ENCODE data around the gene RBMS1. TPM values are rescaled to one million over a fixed set of nuclear protein-coding genes. Genes with fewer than 3 reads are reported as not detected.
"Not testable (repeated sequence)": the region's sequence is repeated elsewhere in the genome, so short reads cannot be mapped to it uniquely, and the experiment has no call there.

RBMS1 gene
- total RNA-seq, 3 donors from 2014 or later: 81.3 to 96.2 (median 92.1) TPM

DNA sequence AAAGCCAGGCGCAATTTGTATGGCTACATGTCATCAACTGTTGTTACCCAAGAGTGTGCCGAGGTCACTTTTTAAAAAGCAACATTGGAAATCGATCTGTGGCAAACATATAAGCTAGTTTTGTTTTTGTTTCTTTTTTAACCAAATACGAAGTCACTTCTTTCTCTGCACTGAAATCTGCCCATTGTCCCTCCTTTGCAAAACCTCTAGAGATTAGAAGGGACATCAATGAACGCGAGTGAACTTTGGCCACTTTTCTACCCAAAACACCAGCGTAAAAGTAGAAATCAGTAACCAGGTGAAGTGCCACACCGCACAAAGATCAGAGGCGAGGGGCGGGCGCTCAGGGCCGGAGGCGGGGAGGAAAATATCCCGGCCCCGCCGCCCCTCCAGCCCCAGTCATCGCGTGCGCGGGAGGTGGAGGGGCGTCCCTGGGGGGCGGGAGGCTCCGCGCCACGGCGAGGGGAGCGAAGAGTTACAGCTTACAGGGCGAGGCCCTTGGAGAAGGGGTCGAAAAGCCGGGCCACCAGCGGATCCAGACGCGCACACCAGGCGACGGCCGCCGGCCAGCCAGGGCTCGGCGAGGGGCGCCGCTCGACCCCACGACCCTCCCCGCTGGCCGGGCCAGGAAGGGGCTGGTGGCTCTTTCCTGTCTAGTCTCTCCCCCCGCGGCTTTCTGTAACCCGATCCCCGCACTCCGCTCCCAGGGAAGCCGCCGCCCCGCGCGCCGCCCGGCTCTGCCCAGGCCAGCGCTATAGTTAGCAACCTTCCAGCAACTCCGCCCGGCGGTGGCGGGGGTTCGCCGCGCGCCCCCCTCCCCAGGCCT is 993 bp downstream of the RBMS1 start:
- peak overlapping the region; percentile 97 to 98 for H3K27ac ChIP-seq
- peak overlapping the region; percentile 71 to 93 (median 85) for H3K4me3 ChIP-seq
- H3K9me3 ChIP-seq: no peaks in the 10 kb centered on the region
- intact Hi-C loops (cut with DNase I; ENCODE audit: low total_unique reads): no loop called here
- H3K27me3 ChIP-seq: no peaks in the 10 kb centered on the region
- no peaks in the 10 kb centered on the region for H3K36me3 ChIP-seq
- no peaks in the 10 kb centered on the region for H3K4me1 ChIP-seq
- no peak for TF ChIP-seq POLR2A (IDR thresholded peaks at IDR 0.05)
- TF ChIP-seq CTCF (IDR thresholded peaks at IDR 0.05): no peak
- TF ChIP-seq POLR2AphosphoS5 (IDR thresholded peaks at IDR 0.05): peak; percentile 19 to 60 (median 46)
- DNase-seq (ENCODE audit: low spot score in 2 of 2): peak; percentile 53 to 61

DNA sequence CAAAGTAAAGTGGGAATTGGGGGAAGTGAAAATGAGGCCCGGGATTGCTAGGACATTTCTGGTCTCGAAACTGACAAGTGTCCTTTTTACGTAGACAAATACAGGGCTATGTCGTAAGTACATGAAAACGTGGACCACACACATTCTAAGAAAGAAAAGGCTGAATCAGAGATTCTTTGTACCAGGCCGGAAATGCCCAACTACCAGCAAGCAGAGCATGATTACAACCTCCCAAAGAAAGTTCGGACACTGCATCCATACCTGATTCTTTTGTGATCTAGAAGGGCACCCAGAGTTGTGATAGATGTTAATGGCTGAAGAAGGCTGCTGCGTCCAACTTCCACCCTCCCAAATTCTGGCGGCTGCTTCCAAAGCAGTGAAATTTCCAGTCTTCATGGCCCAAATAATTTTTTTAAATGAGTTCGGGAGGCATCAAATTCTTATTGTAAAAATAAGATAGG is 1.7 kb downstream of the RBMS1 start:
- Histone ChIP-seq H3K27ac (peak overlapping the region; percentile 97 to 98), H3K4me1 (no peaks in the 10 kb centered on the region), H3K27me3 (no peaks in the 10 kb centered on the region), H3K36me3 (no peaks in the 10 kb centered on the region), H3K4me3 (peak overlapping the region; percentile 71 to 93 (median 85)), H3K9me3 (no peaks in the 10 kb centered on the region)
- TF ChIP-seq POLR2AphosphoS5 (IDR thresholded peaks at IDR 0.05) (no peak), CTCF (IDR thresholded peaks at IDR 0.05) (no peak), POLR2A (IDR thresholded peaks at IDR 0.05) (no peak)
- no peak for DNase-seq (ENCODE audit: low spot score in 2 of 2)
- intact Hi-C loops (cut with DNase I; ENCODE audit: low total_unique reads): no loop called here

- H3K4me1 ChIP-seq: no peaks in the 10 kb centered on the region
- H3K27ac ChIP-seq: peak overlapping the region; percentile 97 to 98
- intact Hi-C loops (cut with DNase I; ENCODE audit: low total_unique reads): no loop called here
Observed at GRCh38 chr2:160490733-160491685, 2.6 kb downstream of the RBMS1 start.

DNA sequence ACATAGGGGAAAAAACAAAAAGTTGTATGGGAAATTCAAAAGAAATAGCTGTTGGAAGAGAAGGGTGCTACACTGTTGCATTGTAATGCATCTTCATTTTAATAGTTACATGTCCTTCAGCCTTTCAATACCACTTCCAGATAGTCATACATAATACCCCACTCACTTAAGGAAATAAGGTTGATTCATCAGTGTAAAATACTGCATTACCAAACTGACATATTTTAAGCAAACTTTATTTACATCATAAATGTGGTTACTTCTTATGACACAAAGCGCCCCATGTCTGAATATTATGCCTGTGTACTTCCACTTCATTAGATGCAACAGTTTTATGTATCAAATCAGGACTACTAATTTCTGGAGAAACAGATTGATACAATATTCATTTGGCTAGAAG is 4.5 kb downstream of the RBMS1 start:
- no peak overlapping the region for H3K4me3 ChIP-seq
- DNase-seq (ENCODE audit: low spot score in 2 of 2): no peak
- no peaks in the 10 kb centered on the region for H3K27me3 ChIP-seq
- H3K27ac ChIP-seq: no peak overlapping the region
- H3K36me3 ChIP-seq: no peaks in the 10 kb centered on the region
- no peaks in the 10 kb centered on the region for H3K4me1 ChIP-seq
- no peak for TF ChIP-seq POLR2A (IDR thresholded peaks at IDR 0.05)
- TF ChIP-seq POLR2AphosphoS5 (IDR thresholded peaks at IDR 0.05): no peak
- TF ChIP-seq CTCF (IDR thresholded peaks at IDR 0.05): no peak
- intact Hi-C loops (cut with DNase I; ENCODE audit: low total_unique reads): no loop called here
- H3K9me3 ChIP-seq: no peaks in the 10 kb centered on the region

More at GRCh38 chr2:160490733-160491685, 2.6 kb downstream of the RBMS1 start:
- no peak for DNase-seq (ENCODE audit: low spot score in 2 of 2)
- H3K4me3 ChIP-seq: peak overlapping the region; percentile 13 to 93 (median 85)
- no peaks in the 10 kb centered on the region for H3K9me3 ChIP-seq
- no peak for TF ChIP-seq CTCF (IDR thresholded peaks at IDR 0.05)
- TF ChIP-seq POLR2AphosphoS5 (IDR thresholded peaks at IDR 0.05): no peak
- TF ChIP-seq POLR2A (IDR thresholded peaks at IDR 0.05): no peak
- H3K36me3 ChIP-seq: no peaks in the 10 kb centered on the region
- no peaks in the 10 kb centered on the region for H3K27me3 ChIP-seq

GRCh38 chr2:160488289-160488688 is 5.3 kb downstream of the RBMS1 start:
- H3K27me3 ChIP-seq: not testable (repeated sequence)

More at GRCh38 chr2:160488289-160488688, 5.3 kb downstream of the RBMS1 start:
- intact Hi-C loops (cut with DNase I; ENCODE audit: low total_unique reads); H3K9me3 ChIP-seq; H3K4me1 ChIP-seq; H3K36me3 ChIP-seq; DNase-seq (ENCODE audit: low spot score in 2 of 2); H3K4me3 ChIP-seq: not testable (repeated sequence)
- peak overlapping the region in 1 of 2 donors; percentile 10 for H3K27ac ChIP-seq

Measured in breast epithelium (tissue), 4 donors.